WTC11 (cell line): ENCODE measurements around the gene SMOC2. TPM values are rescaled to one million over a fixed set of nuclear protein-coding genes. Genes with fewer than 3 reads are reported as not detected.
A peak's percentile ranks its signal among the peaks of the same experiment; 100 is the strongest.

ENCODE experiments used
- ATAC-seq: fragments of 200-7000 bp; cut with Tn5 transposase; 2 replicates; pipeline ENCODE4 v1.10.0; 2021; ENCODE audit warnings: mild to moderate bottlenecking, moderate library complexity
- CTCF ChIA-PET: fragments of 300-600 bp; sonication (Branson Sonifier 250); formaldehyde crosslinking; loops from one replicate; lab custom pipeline; 2021; ENCODE audit warnings: antibody characterized with exemption; lab: Charles Lee
- POLR2A ChIA-PET: fragments of 350-600 bp; sonication (Branson Sonifier 250); formaldehyde crosslinking; loops from one replicate; lab custom pipeline; 2021; ENCODE audit warnings: antibody characterized with exemption; lab: Charles Lee
- DNase-seq: peaks from one replicate; pipeline ENCODE4 v3.0.0; 2021; ENCODE audit warnings: low spot score
- H3K27ac Mint-ChIP-seq: 2 replicates; pipeline ENCODE4 v1.8.0; 2021; ENCODE audit warnings: mixed read lengths
- H3K27me3 Mint-ChIP-seq: 2 replicates; pipeline ENCODE4 v1.8.0; 2021; ENCODE audit warnings: low read depth, mild to moderate bottlenecking, moderate library complexity, mixed read lengths
- H3K36me3 Mint-ChIP-seq: 2 replicates; pipeline ENCODE4 v1.8.0; 2021; ENCODE audit warnings: mixed read lengths
- H3K4me1 Mint-ChIP-seq: 2 replicates; pipeline ENCODE4 v1.8.0; 2022; ENCODE audit warnings: mixed read lengths
- H3K4me3 Mint-ChIP-seq: 2 replicates; pipeline ENCODE4 v1.8.0; 2021; ENCODE audit warnings: mild to moderate bottlenecking, moderate library complexity, mixed read lengths
- H3K9me3 Mint-ChIP-seq: 2 replicates; pipeline ENCODE4 v1.8.0; 2021; ENCODE audit warnings: mixed read lengths
- FOXK1 ChIP-seq: sonication (generic); formaldehyde crosslinking; IDR thresholded peaks from 2 replicates; pipeline ENCODE4 v1.8.0; 2022; ENCODE audit warnings: mild to moderate bottlenecking, moderate library complexity, missing genetic modification reagents
- GABPB1 ChIP-seq: sonication (generic); formaldehyde crosslinking; IDR thresholded peaks from 2 replicates; pipeline ENCODE4 v1.8.1; 2023; ENCODE audit warnings: mild to moderate bottlenecking, missing genetic modification reagents
- GTF2I ChIP-seq: fragments of 250-450 bp; sonication (Bioruptor Pico); conservative IDR thresholded peaks from 2 replicates; pipeline ENCODE4 v1.4.0; 2021; ENCODE audit warnings: mild to moderate bottlenecking
- JUN ChIP-seq: sonication (generic); formaldehyde crosslinking; IDR thresholded peaks from 2 replicates; pipeline ENCODE4 v1.8.0; 2023; ENCODE audit warnings: mild to moderate bottlenecking, missing genetic modification reagents
- NR2C2 ChIP-seq: sonication (generic); formaldehyde crosslinking; IDR thresholded peaks from 2 replicates; pipeline ENCODE4 v1.8.0; 2022; ENCODE audit warnings: mild to moderate bottlenecking, missing genetic modification reagents
- RELA ChIP-seq: sonication (generic); formaldehyde crosslinking; IDR thresholded peaks from 2 replicates; pipeline ENCODE4 v1.8.1; 2022; ENCODE audit warnings: missing genetic modification reagents, mild to moderate bottlenecking, borderline replicate concordance
- SP1 ChIP-seq: sonication (generic); formaldehyde crosslinking; conservative IDR thresholded peaks from 2 replicates; pipeline ENCODE4 v1.8.1; 2022; ENCODE audit warnings: missing genetic modification reagents
- TEAD4 ChIP-seq: sonication (generic); formaldehyde crosslinking; IDR thresholded peaks from 2 replicates; pipeline ENCODE4 v1.8.0; 2022; ENCODE audit warnings: mild to moderate bottlenecking, missing genetic modification reagents
- TP53 ChIP-seq: sonication (generic); formaldehyde crosslinking; IDR thresholded peaks from 2 replicates; pipeline ENCODE4 v1.8.1; 2023; ENCODE audit warnings: mild to moderate bottlenecking, missing genetic modification reagents
- ZNF263 ChIP-seq: sonication (generic); formaldehyde crosslinking; IDR thresholded peaks from 2 replicates; pipeline ENCODE4 v1.8.1; 2022; ENCODE audit warnings: low read depth, mild to moderate bottlenecking, moderate library complexity, missing genetic modification reagents
- ZNF671 ChIP-seq: fragments of 250-450 bp; sonication (Bioruptor Pico); IDR thresholded peaks from 2 replicates; pipeline ENCODE4 v1.8.0; 2021; ENCODE audit warnings: mild to moderate bottlenecking
- total RNA-seq: library from RNA; stranded (reverse); gene quantifications from 3 replicates; pipeline ENCODE4 v1.2.3, GENCODE V29; 2021
- TF ChIP-seq, protein P1 (sequence below): sonication (generic); formaldehyde crosslinking; IDR thresholded peaks from 2 replicates; pipeline ENCODE4 v1.8.0; 2022; ENCODE audit warnings: mild to moderate bottlenecking, missing genetic modification reagents
- TF ChIP-seq, protein P2 (sequence below): sonication (generic); formaldehyde crosslinking; IDR thresholded peaks from 2 replicates; pipeline ENCODE4 v1.8.0; 2022; ENCODE audit warnings: mild to moderate bottlenecking, missing genetic modification reagents
- TF ChIP-seq, protein P3 (sequence below): fragments of 250-450 bp; sonication (Bioruptor Pico); IDR thresholded peaks from 2 replicates; pipeline ENCODE4 v1.9.0; 2021; ENCODE audit warnings: mild to moderate bottlenecking
- TF ChIP-seq, protein P4 (sequence below): fragments of 200-600 bp; IDR thresholded peaks from 2 replicates; pipeline ENCODE4 v1.8.0; 2022; ENCODE audit warnings: antibody characterized with exemption
- TF ChIP-seq, protein P5 (sequence below): sonication (generic); formaldehyde crosslinking; IDR thresholded peaks from 2 replicates; pipeline ENCODE4 v1.8.0; 2022; ENCODE audit warnings: mild to moderate bottlenecking, missing genetic modification reagents
- TF ChIP-seq, protein P6 (sequence below): sonication (generic); formaldehyde crosslinking; conservative IDR thresholded peaks from 2 replicates; pipeline ENCODE4 v1.8.1; 2022; ENCODE audit warnings: mild to moderate bottlenecking, missing genetic modification reagents
- TF ChIP-seq, protein P7 (sequence below): sonication (generic); formaldehyde crosslinking; IDR thresholded peaks from 2 replicates; pipeline ENCODE4 v1.8.1; 2023; ENCODE audit warnings: mild to moderate bottlenecking, missing genetic modification reagents, moderate library complexity

The SMOC2 gene
- total RNA-seq, 1 experiment from 2014 or later, result 3.9 TPM

DNA sequence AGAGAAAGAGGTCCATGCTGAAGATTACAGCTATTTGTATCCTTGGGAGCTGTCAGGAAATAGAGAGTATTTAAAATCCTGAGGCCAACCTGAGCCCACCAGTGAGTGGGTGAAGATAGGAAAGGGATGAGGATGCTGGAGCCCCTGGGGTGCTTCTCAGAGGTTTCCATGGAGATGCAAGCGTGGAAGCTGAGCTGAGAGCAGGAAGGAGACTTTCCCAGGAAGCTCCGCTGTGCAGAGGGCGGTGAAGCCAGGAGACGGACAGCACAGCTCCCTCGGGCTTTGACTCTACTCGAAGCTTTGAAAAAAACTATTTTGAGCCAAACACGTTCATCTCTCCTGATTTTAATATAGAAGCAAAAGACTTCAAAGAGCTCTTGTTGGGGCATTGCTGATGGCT, 222.1 kb downstream of the SMOC2 start:
- peaks cover 7% of the 10 kb centered on the region for H3K36me3 Mint-ChIP-seq
- ChIA-PET CTCF (interaction anchor here (1.5 kb wide), 1 partner anchor 293 kb away, joined by 4 read pairs; no protein-coding TSS in a partner anchor), POLR2A (no interaction called here)
- no peaks in the 10 kb centered on the region; the same call in 1 of the 2 replicates for H3K27me3 Mint-ChIP-seq
- peaks cover 26% of the 10 kb centered on the region for H3K9me3 Mint-ChIP-seq
- H3K4me1 Mint-ChIP-seq, result peaks cover 37% of the 10 kb centered on the region
- TF ChIP-seq, protein P1, sequence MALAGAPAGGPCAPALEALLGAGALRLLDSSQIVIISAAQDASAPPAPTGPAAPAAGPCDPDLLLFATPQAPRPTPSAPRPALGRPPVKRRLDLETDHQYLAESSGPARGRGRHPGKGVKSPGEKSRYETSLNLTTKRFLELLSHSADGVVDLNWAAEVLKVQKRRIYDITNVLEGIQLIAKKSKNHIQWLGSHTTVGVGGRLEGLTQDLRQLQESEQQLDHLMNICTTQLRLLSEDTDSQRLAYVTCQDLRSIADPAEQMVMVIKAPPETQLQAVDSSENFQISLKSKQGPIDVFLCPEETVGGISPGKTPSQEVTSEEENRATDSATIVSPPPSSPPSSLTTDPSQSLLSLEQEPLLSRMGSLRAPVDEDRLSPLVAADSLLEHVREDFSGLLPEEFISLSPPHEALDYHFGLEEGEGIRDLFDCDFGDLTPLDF, result no peak
- TF ChIP-seq JUN (no peak), TEAD4 (no peak), TP53 (CRISPR knock-in tag) (no peak), ZNF671 (no peak), GTF2I (CRISPR knock-in tag) (no peak), GABPB1 (no peak), SP1 (CRISPR knock-in tag) (no peak), RELA (CRISPR knock-in tag) (no peak), ZNF263 (CRISPR knock-in tag) (no peak), FOXK1 (no peak), NR2C2 (CRISPR knock-in tag) (no peak)
- TF ChIP-seq, protein P2, sequence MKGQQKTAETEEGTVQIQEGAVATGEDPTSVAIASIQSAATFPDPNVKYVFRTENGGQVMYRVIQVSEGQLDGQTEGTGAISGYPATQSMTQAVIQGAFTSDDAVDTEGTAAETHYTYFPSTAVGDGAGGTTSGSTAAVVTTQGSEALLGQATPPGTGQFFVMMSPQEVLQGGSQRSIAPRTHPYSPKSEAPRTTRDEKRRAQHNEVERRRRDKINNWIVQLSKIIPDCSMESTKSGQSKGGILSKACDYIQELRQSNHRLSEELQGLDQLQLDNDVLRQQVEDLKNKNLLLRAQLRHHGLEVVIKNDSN (CRISPR knock-in tag), result no peak
- TF ChIP-seq, protein P3, sequence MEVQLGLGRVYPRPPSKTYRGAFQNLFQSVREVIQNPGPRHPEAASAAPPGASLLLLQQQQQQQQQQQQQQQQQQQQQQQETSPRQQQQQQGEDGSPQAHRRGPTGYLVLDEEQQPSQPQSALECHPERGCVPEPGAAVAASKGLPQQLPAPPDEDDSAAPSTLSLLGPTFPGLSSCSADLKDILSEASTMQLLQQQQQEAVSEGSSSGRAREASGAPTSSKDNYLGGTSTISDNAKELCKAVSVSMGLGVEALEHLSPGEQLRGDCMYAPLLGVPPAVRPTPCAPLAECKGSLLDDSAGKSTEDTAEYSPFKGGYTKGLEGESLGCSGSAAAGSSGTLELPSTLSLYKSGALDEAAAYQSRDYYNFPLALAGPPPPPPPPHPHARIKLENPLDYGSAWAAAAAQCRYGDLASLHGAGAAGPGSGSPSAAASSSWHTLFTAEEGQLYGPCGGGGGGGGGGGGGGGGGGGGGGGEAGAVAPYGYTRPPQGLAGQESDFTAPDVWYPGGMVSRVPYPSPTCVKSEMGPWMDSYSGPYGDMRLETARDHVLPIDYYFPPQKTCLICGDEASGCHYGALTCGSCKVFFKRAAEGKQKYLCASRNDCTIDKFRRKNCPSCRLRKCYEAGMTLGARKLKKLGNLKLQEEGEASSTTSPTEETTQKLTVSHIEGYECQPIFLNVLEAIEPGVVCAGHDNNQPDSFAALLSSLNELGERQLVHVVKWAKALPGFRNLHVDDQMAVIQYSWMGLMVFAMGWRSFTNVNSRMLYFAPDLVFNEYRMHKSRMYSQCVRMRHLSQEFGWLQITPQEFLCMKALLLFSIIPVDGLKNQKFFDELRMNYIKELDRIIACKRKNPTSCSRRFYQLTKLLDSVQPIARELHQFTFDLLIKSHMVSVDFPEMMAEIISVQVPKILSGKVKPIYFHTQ (CRISPR knock-in tag), result no peak
- TF ChIP-seq, protein P4, sequence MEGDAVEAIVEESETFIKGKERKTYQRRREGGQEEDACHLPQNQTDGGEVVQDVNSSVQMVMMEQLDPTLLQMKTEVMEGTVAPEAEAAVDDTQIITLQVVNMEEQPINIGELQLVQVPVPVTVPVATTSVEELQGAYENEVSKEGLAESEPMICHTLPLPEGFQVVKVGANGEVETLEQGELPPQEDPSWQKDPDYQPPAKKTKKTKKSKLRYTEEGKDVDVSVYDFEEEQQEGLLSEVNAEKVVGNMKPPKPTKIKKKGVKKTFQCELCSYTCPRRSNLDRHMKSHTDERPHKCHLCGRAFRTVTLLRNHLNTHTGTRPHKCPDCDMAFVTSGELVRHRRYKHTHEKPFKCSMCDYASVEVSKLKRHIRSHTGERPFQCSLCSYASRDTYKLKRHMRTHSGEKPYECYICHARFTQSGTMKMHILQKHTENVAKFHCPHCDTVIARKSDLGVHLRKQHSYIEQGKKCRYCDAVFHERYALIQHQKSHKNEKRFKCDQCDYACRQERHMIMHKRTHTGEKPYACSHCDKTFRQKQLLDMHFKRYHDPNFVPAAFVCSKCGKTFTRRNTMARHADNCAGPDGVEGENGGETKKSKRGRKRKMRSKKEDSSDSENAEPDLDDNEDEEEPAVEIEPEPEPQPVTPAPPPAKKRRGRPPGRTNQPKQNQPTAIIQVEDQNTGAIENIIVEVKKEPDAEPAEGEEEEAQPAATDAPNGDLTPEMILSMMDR, result no peak
- no peak for ATAC-seq
- H3K4me3 Mint-ChIP-seq, result no peak overlapping the region
- no peak for DNase-seq
- no peak overlapping the region for H3K27ac Mint-ChIP-seq

DNA sequence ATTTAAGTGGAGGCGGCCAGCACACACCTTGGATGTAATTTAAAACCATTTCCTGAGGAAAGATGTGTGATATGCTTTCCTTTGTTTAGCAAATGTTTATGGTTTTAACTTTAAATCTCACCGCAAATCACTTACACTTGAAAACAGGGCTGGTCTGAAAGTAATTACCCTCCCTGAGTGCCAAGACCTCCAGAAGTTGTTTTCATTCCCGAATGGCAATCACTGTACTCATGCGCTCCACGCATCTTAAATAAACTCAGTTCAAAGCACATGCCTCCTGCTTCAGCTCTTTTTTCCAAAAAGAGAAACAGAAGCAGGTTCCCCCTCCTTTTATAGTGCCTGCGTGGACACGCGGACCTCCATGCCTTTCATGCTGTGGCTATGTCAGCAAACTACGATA, 224.0 kb downstream of the SMOC2 start:
- DNase-seq, result no peak
- ChIA-PET POLR2A (no interaction called here), CTCF (no interaction called here)
- H3K4me3 Mint-ChIP-seq, result no peak overlapping the region
- no peaks in the 10 kb centered on the region; the same call in 1 of the 2 replicates for H3K36me3 Mint-ChIP-seq
- ATAC-seq, result no peak
- no peaks in the 10 kb centered on the region for H3K27me3 Mint-ChIP-seq
- H3K9me3 Mint-ChIP-seq, result peaks cover 9% of the 10 kb centered on the region
- peak overlapping the region; percentile 14; the same call in 1 of the 2 replicates for H3K27ac Mint-ChIP-seq
- peaks cover 41% of the 10 kb centered on the region for H3K4me1 Mint-ChIP-seq
- TF ChIP-seq, protein P5, sequence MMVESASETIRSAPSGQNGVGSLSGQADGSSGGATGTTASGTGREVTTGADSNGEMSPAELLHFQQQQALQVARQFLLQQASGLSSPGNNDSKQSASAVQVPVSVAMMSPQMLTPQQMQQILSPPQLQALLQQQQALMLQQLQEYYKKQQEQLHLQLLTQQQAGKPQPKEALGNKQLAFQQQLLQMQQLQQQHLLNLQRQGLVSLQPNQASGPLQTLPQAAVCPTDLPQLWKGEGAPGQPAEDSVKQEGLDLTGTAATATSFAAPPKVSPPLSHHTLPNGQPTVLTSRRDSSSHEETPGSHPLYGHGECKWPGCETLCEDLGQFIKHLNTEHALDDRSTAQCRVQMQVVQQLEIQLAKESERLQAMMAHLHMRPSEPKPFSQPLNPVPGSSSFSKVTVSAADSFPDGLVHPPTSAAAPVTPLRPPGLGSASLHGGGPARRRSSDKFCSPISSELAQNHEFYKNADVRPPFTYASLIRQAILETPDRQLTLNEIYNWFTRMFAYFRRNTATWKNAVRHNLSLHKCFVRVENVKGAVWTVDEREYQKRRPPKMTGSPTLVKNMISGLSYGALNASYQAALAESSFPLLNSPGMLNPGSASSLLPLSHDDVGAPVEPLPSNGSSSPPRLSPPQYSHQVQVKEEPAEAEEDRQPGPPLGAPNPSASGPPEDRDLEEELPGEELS (CRISPR knock-in tag), result no peak
- TF ChIP-seq, protein P6, sequence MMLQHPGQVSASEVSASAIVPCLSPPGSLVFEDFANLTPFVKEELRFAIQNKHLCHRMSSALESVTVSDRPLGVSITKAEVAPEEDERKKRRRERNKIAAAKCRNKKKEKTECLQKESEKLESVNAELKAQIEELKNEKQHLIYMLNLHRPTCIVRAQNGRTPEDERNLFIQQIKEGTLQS (CRISPR knock-in tag), result no peak
- TF ChIP-seq, protein P7, sequence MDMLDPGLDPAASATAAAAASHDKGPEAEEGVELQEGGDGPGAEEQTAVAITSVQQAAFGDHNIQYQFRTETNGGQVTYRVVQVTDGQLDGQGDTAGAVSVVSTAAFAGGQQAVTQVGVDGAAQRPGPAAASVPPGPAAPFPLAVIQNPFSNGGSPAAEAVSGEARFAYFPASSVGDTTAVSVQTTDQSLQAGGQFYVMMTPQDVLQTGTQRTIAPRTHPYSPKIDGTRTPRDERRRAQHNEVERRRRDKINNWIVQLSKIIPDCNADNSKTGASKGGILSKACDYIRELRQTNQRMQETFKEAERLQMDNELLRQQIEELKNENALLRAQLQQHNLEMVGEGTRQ (CRISPR knock-in tag), result no peak
